ENCODE results near the gene GNAI3. TPM values are rescaled to one million over a fixed set of nuclear protein-coding genes. Genes with fewer than 3 reads are reported as not detected.

The GNAI3 gene
- polyA plus RNA-seq, 1 donor (not counting 4 experiments of a cell fraction or from before 2014, with no cell fraction given) = 14.1 TPM

- H3K4me1 ChIP-seq (ENCODE audit: control insufficient read depth, extremely low read depth, insufficient read depth, low read length) = peaks cover 6% of the 10 kb centered on the region
- H3K4me3 ChIP-seq (ENCODE audit: control insufficient read depth in 2 of 3, extremely low read depth in 1 of 3, insufficient read depth in 2 of 3, low read depth in 1 of 3, low read length in 3 of 3) = no peak overlapping the region
- no peak overlapping the region for H3K4me2 ChIP-seq (ENCODE audit: control insufficient read depth, extremely low read depth, insufficient read depth, low read depth, low read length)
- H3K79me2 ChIP-seq (ENCODE audit: control insufficient read depth, insufficient read depth, low read length) = no peaks in the 10 kb centered on the region
- H3K36me3 ChIP-seq (ENCODE audit: control insufficient read depth in 2 of 2, extremely low read depth in 1 of 2, insufficient read depth in 2 of 2, low read length in 2 of 2) = no peaks in the 10 kb centered on the region
- DNase-seq (ENCODE audit: low read depth, low spot score) (no peak), FAIRE-seq (no peak)
- dilution Hi-C loops (cut with MboI; ENCODE audit: extremely low pct_ligation_motif_present, low sequenced_read_pairs) = no loop called here
- no peak overlapping the region for H3K9ac ChIP-seq (ENCODE audit: control insufficient read depth, extremely low read depth, insufficient read depth, low read length)
- no peaks in the 10 kb centered on the region for H4K20me1 ChIP-seq (ENCODE audit: control insufficient read depth, extremely low read depth, insufficient read depth, low read length)
- TF ChIP-seq CTCF (optimal IDR thresholded peaks at IDR 0.05 in 1 of 3, IDR thresholded peaks at IDR 0.05 in 1 of 3, conservative IDR thresholded peaks at IDR 0.05 in 1 of 3; ENCODE audit: extremely low read depth in 1 of 3, insufficient read depth in 2 of 3, low read length in 3 of 3) (no peak), EZH2 (IDR thresholded peaks at IDR 0.05; ENCODE audit: low read length) (no peak)
- H3K27ac ChIP-seq (ENCODE audit: control insufficient read depth, insufficient read depth, low read length) = no peak overlapping the region
- no peak overlapping the region for H2AFZ ChIP-seq (ENCODE audit: control insufficient read depth, low read length)
- H3K9me1 ChIP-seq (ENCODE audit: control insufficient read depth, extremely low read depth, insufficient read depth, low read length) = no peaks in the 10 kb centered on the region
- no peaks in the 10 kb centered on the region for H3K9me3 ChIP-seq (ENCODE audit: control insufficient read depth, low read depth, low read length)
- no peaks in the 10 kb centered on the region for H3K27me3 ChIP-seq (ENCODE audit: control insufficient read depth, extremely low read depth, insufficient read depth, low read length)
These were observed 14.0 kb upstream of the GNAI3 start for GRCh38 chr1:109534307-109534858.

GRCh38 chr1:109535481-109535880 is 12.9 kb upstream of the GNAI3 start:
- peaks cover 6% of the 10 kb centered on the region for H3K4me1 ChIP-seq (ENCODE audit: control insufficient read depth, extremely low read depth, insufficient read depth, low read length)
- DNase-seq (ENCODE audit: low read depth, low spot score) (no peak), FAIRE-seq (no peak)
- H3K9me1 ChIP-seq (ENCODE audit: control insufficient read depth, extremely low read depth, insufficient read depth, low read length) = no peaks in the 10 kb centered on the region
- H3K4me2 ChIP-seq (ENCODE audit: control insufficient read depth, extremely low read depth, insufficient read depth, low read depth, low read length) = no peak overlapping the region
- no peak overlapping the region for H2AFZ ChIP-seq (ENCODE audit: control insufficient read depth, low read length)
- no peak for TF ChIP-seq EZH2 (IDR thresholded peaks at IDR 0.05; ENCODE audit: low read length)
- TF ChIP-seq CTCF (optimal IDR thresholded peaks at IDR 0.05 in 1 of 3, IDR thresholded peaks at IDR 0.05 in 1 of 3, conservative IDR thresholded peaks at IDR 0.05 in 1 of 3; ENCODE audit: extremely low read depth in 1 of 3, insufficient read depth in 2 of 3, low read length in 3 of 3) = no peak
- no peak overlapping the region for H3K4me3 ChIP-seq (ENCODE audit: control insufficient read depth in 2 of 3, extremely low read depth in 1 of 3, insufficient read depth in 2 of 3, low read depth in 1 of 3, low read length in 3 of 3)
- H3K27ac ChIP-seq (ENCODE audit: control insufficient read depth, insufficient read depth, low read length) = no peak overlapping the region
- H3K27me3 ChIP-seq (ENCODE audit: control insufficient read depth, extremely low read depth, insufficient read depth, low read length) = no peaks in the 10 kb centered on the region
- no peaks in the 10 kb centered on the region for H4K20me1 ChIP-seq (ENCODE audit: control insufficient read depth, extremely low read depth, insufficient read depth, low read length)
- H3K9me3 ChIP-seq (ENCODE audit: control insufficient read depth, low read depth, low read length) = no peaks in the 10 kb centered on the region
- no peaks in the 10 kb centered on the region for H3K36me3 ChIP-seq (ENCODE audit: control insufficient read depth in 2 of 2, extremely low read depth in 1 of 2, insufficient read depth in 2 of 2, low read length in 2 of 2)
- H3K79me2 ChIP-seq (ENCODE audit: control insufficient read depth, insufficient read depth, low read length) = no peaks in the 10 kb centered on the region
- no peak overlapping the region for H3K9ac ChIP-seq (ENCODE audit: control insufficient read depth, extremely low read depth, insufficient read depth, low read length)
- dilution Hi-C loops (cut with MboI; ENCODE audit: extremely low pct_ligation_motif_present, low sequenced_read_pairs) = no loop called here
